PC-3 (cell line): ENCODE measurements around the gene STING1. TPM values are rescaled to one million over a fixed set of nuclear protein-coding genes. Genes with fewer than 3 reads are reported as not detected.

Experiments
- ATAC-seq: fragments of 200-7000 bp; cut with Tn5 transposase; 2 replicates; pipeline ENCODE4 v1.9.1; 2020; ENCODE audit warnings: mild to moderate bottlenecking, moderate library complexity
- BruUV-seq: library from RNA; stranded (reverse); fragments of 400-500 nt; replicated peaks from 2 replicates; lab custom pipeline; 2021; lab: Mats Ljungman, UMichigan
- CTCF ChIA-PET: fragments of 300-600 bp; sonication (Branson Sonifier 250); formaldehyde crosslinking; loops from one replicate; lab custom pipeline; 2022; ENCODE audit warnings: antibody characterized with exemption; lab: Charles Lee
- POLR2A ChIA-PET: fragments of 300-600 bp; sonication (Branson Sonifier 250); formaldehyde crosslinking; loops from one replicate; lab custom pipeline; 2022; ENCODE audit warnings: antibody characterized with exemption; ENCODE audit not compliant: unreplicated experiment; lab: Charles Lee
- DNase-seq: peaks from one replicate; pipeline ENCODE4 v3.0.0-alpha.2; 2015
- H2AFZ ChIP-seq: fragments of 300-600 bp; sonication (generic); 2 replicates; pipeline ENCODE4 v1.6.0; 2016; ENCODE audit warnings: antibody characterized with exemption, low read length
- H3F3A ChIP-seq: fragments of 300-600 bp; sonication (generic); one replicate; pipeline ENCODE4 v1.6.0; 2017; ENCODE audit warnings: antibody characterized with exemption, low read length, control low read depth, mild to moderate bottlenecking; ENCODE audit not compliant: unreplicated experiment
- H3K27ac ChIP-seq: fragments of 300-600 bp; sonication (generic); 2 replicates; pipeline ENCODE4 v1.5.1; 2016; ENCODE audit warnings: mild to moderate bottlenecking, low read length
- H3K27me3 ChIP-seq: fragments of 300-600 bp; sonication (generic); 2 replicates; pipeline ENCODE4 v1.6.1; 2016; ENCODE audit warnings: low read length, mixed read lengths
- H3K36me3 ChIP-seq: fragments of 300-600 bp; sonication (generic); 2 replicates; pipeline ENCODE4 v1.6.1; 2016; ENCODE audit warnings: low read depth, mixed run types, low read length, mixed read lengths
- H3K4me1 ChIP-seq: fragments of 300-600 bp; sonication (generic); 2 replicates; pipeline ENCODE4 v1.5.1; 2016; ENCODE audit warnings: low read length; ENCODE audit not compliant: insufficient read depth
- H3K4me2 ChIP-seq: fragments of 300-600 bp; sonication (generic); 2 replicates; pipeline ENCODE4 v1.6.0; 2016; ENCODE audit warnings: low read length
- H3K4me3 ChIP-seq: fragments of 300-600 bp; sonication (generic); 2 replicates; pipeline ENCODE4 v1.5.1; 2016; ENCODE audit warnings: mild to moderate bottlenecking, low read length, mixed read lengths
- H3K79me2 ChIP-seq: fragments of 300-600 bp; sonication (generic); 2 replicates; pipeline ENCODE4 v1.6.1; 2017; ENCODE audit warnings: low read length, mixed read lengths
- H3K9ac ChIP-seq: fragments of 300-600 bp; sonication (generic); 2 replicates; pipeline ENCODE4 v1.6.0; 2016; ENCODE audit warnings: mild to moderate bottlenecking, low read length
- H3K9me2 ChIP-seq: fragments of 300-600 bp; sonication (generic); replicated peaks from 2 replicates; pipeline ENCODE4 v1.6.1; 2016; ENCODE audit warnings: mixed run types, low read length, mixed read lengths
- H3K9me3 ChIP-seq: fragments of 300-600 bp; sonication (generic); 2 replicates; pipeline ENCODE4 v1.6.1; 2016; ENCODE audit warnings: low read length, mixed read lengths
- H4K20me1 ChIP-seq: fragments of 300-600 bp; sonication (generic); 2 replicates; pipeline ENCODE4 v1.6.1; 2016; ENCODE audit warnings: low read length, mixed read lengths
- CTCF ChIP-seq: fragments of 300-600 bp; sonication (generic); conservative IDR thresholded peaks from 2 replicates; pipeline ENCODE4 v1.5.1; 2017; ENCODE audit warnings: antibody characterized with exemption, low read depth, mild to moderate bottlenecking, low read length
- EZH2 ChIP-seq: fragments of 300-600 bp; sonication (generic); IDR thresholded peaks from one replicate; pipeline ENCODE4 v1.6.1; 2017; ENCODE audit warnings: antibody characterized with exemption, mild to moderate bottlenecking, low read length; ENCODE audit not compliant: unreplicated experiment
- EZH2phosphoT487 ChIP-seq: fragments of 300-600 bp; sonication (generic); IDR thresholded peaks from 2 replicates; pipeline ENCODE4 v1.6.1; 2018; ENCODE audit warnings: mild to moderate bottlenecking, antibody characterized with exemption, low read length, borderline replicate concordance
- intact Hi-C: fragments of 100-400 bp; cut with micrococcal nuclease; formaldehyde crosslinking; loops from 2 replicates; pipeline ENCODE4 v1.9.0; 2023
- total RNA-seq: library from RNA; depleted of rRNA; stranded (reverse); fragments of >200 nt; gene quantifications from 2 replicates; pipeline ENCODE4 v1.2.3, GENCODE V29; 2014

STING1 gene
- total RNA-seq, 1 experiment from 2014 or later: 12.6 TPM

DNA sequence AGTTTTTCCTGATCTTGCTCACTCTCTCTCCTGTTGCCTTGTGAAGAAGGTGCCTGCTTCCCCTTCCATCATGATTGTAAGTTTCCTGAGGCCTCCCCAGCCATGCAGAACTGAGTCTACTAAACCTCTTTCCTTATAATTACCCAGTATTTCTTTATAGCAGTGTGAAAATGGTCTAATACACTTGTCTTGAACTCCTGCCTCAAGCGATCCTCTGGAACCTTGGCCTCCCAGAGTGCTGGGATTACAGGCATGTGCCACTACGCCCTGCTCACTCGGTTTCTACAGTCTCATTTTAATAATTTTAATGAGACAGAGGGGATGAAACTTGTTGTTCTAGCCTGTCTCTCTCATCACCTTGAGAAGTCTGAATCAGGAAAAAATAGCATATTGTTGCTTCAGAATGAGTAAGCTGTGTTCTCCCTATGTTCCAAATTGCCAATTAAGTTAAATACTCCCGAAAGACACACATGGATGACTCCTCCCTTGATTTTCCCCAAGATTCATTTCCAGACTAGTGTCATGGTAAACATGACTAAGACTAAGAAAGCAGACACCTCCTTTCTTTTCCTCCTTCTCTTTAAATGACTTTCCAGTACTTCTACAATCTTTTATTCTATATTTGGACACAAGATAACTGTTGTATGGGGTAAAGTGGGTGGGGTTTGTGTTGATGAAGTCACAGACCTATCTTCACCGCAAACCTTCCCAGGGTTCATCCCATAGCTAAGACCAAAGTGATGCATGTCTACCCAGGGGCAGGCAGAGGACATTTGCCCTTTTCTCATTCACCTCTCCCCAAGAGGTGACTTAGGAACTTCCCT lies 35.4 kb downstream of the STING1 start:
- no peak overlapping the region for H3K27ac ChIP-seq
- H3K79me2 ChIP-seq: no peaks in the 10 kb centered on the region
- H3K36me3 ChIP-seq: no peaks in the 10 kb centered on the region
- H3F3A ChIP-seq: no peaks in the 10 kb centered on the region
- no peak overlapping the region for H3K9ac ChIP-seq
- DNase-seq (peak; percentile 4), ATAC-seq (no peak; the same call in 1 of the 2 replicates)
- no peak overlapping the region for H3K4me2 ChIP-seq
- POLR2A ChIA-PET: no interaction called here
- H3K9me3 ChIP-seq: no peaks in the 10 kb centered on the region
- TF ChIP-seq CTCF: no peak
- no peak for TF ChIP-seq EZH2phosphoT487
- no peak for TF ChIP-seq EZH2
- BruUV-seq: no TSS peak
- peaks cover 9% of the 10 kb centered on the region for H3K4me1 ChIP-seq
- no peak overlapping the region for H3K4me3 ChIP-seq
- H2AFZ ChIP-seq: no peak overlapping the region
- H4K20me1 ChIP-seq: no peaks in the 10 kb centered on the region
- no peaks in the 10 kb centered on the region for H3K9me2 ChIP-seq
- H3K27me3 ChIP-seq: no peaks in the 10 kb centered on the region
- intact Hi-C loops: no loop called here
- CTCF ChIA-PET: no interaction called here

- DNase-seq (no peak), ATAC-seq (no peak)
- Histone ChIP-seq H3K27ac (no peak overlapping the region), H3K4me1 (peaks cover 9% of the 10 kb centered on the region), H3K36me3 (no peaks in the 10 kb centered on the region), H3K9me3 (no peaks in the 10 kb centered on the region), H3K27me3 (no peaks in the 10 kb centered on the region), H3K4me2 (no peak overlapping the region), H3K79me2 (no peaks in the 10 kb centered on the region), H4K20me1 (no peaks in the 10 kb centered on the region), H3F3A (no peaks in the 10 kb centered on the region), H3K9me2 (no peaks in the 10 kb centered on the region), H3K4me3 (no peak overlapping the region), H3K9ac (no peak overlapping the region), H2AFZ (no peak overlapping the region)
- intact Hi-C loops: no loop called here
- TF ChIP-seq EZH2phosphoT487: no peak
- no peak for TF ChIP-seq CTCF
- TF ChIP-seq EZH2: no peak
- ChIA-PET CTCF (no interaction called here), POLR2A (no interaction called here)
- no TSS peak for BruUV-seq
These were observed 37.0 kb downstream of the STING1 start for GRCh38 chr5:139445325-139446170.
